Panc1 (cell line): ENCODE results near the gene EPN2.

Experiments used
- CTCF ChIP-seq: fragments of 450-650 bp; IDR thresholded peaks from 2 replicates; pipeline ENCODE4 v1.5.1; 2017; ENCODE audit warnings: mild to moderate bottlenecking
- POLR2AphosphoS5 ChIP-seq: IDR thresholded peaks from 2 replicates; pipeline ENCODE4 v1.6.1; 2012; ENCODE audit warnings: mild to moderate bottlenecking, low read depth, low read length, moderate library complexity
- SIN3A ChIP-seq: IDR thresholded peaks from 2 replicates; pipeline ENCODE4 v1.6.1; 2012; ENCODE audit warnings: low read depth, mild to moderate bottlenecking, low read length, moderate library complexity, borderline replicate concordance; ENCODE audit not compliant: insufficient read depth
- TF ChIP-seq, protein P1 (sequence below), 2 experiments: IDR thresholded peaks; 2 replicates each; pipeline ENCODE4 v1.6.1; 2011 to 2012; ENCODE audit warnings: low read depth in 2 of 2, control low read depth in 1 of 2, low read length in 1 of 2, mild to moderate bottlenecking in 1 of 2, moderate library complexity in 1 of 2; ENCODE audit not compliant: insufficient read depth in 1 of 2

DNA sequence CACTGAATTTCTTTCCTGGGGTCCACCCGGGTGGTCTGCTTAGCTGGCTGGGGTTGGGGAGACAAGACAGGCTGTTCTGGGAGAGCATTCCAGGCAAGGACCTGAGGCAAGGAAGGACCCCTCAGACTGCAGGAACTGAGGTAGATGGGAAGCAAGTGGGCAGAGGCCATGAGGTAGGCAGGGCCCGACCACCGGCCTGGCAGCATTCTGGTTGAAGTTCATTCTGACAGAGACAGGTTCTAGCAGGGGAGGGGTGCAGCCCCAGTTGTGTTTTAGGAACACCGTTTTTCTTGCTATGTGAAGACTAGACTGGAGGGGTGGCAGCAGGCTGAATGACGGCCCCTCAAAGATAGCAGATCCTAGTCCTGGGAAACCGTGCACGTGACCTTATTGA lies 107.9 kb downstream of the EPN2 start:
- TF ChIP-seq CTCF (no peak), POLR2AphosphoS5 (no peak), SIN3A (no peak)
- TF ChIP-seq, protein P1, sequence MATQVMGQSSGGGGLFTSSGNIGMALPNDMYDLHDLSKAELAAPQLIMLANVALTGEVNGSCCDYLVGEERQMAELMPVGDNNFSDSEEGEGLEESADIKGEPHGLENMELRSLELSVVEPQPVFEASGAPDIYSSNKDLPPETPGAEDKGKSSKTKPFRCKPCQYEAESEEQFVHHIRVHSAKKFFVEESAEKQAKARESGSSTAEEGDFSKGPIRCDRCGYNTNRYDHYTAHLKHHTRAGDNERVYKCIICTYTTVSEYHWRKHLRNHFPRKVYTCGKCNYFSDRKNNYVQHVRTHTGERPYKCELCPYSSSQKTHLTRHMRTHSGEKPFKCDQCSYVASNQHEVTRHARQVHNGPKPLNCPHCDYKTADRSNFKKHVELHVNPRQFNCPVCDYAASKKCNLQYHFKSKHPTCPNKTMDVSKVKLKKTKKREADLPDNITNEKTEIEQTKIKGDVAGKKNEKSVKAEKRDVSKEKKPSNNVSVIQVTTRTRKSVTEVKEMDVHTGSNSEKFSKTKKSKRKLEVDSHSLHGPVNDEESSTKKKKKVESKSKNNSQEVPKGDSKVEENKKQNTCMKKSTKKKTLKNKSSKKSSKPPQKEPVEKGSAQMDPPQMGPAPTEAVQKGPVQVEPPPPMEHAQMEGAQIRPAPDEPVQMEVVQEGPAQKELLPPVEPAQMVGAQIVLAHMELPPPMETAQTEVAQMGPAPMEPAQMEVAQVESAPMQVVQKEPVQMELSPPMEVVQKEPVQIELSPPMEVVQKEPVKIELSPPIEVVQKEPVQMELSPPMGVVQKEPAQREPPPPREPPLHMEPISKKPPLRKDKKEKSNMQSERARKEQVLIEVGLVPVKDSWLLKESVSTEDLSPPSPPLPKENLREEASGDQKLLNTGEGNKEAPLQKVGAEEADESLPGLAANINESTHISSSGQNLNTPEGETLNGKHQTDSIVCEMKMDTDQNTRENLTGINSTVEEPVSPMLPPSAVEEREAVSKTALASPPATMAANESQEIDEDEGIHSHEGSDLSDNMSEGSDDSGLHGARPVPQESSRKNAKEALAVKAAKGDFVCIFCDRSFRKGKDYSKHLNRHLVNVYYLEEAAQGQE (IDR thresholded peaks at IDR 0.05; ENCODE audit: insufficient read depth in 1 of 2, low read depth in 2 of 2, low read length in 1 of 2): no peak
